ENCODE measurements around the gene PDZD2. TPM values are rescaled to one million over a fixed set of nuclear protein-coding genes. Genes with fewer than 3 reads are reported as not detected.
A peak's percentile ranks its signal among the peaks of the same experiment; 100 is the strongest.

PDZD2 gene
- total RNA-seq, 8 experiments from 2014 or later, result 1.6 to 6.9 (median 3.2) TPM

DNA sequence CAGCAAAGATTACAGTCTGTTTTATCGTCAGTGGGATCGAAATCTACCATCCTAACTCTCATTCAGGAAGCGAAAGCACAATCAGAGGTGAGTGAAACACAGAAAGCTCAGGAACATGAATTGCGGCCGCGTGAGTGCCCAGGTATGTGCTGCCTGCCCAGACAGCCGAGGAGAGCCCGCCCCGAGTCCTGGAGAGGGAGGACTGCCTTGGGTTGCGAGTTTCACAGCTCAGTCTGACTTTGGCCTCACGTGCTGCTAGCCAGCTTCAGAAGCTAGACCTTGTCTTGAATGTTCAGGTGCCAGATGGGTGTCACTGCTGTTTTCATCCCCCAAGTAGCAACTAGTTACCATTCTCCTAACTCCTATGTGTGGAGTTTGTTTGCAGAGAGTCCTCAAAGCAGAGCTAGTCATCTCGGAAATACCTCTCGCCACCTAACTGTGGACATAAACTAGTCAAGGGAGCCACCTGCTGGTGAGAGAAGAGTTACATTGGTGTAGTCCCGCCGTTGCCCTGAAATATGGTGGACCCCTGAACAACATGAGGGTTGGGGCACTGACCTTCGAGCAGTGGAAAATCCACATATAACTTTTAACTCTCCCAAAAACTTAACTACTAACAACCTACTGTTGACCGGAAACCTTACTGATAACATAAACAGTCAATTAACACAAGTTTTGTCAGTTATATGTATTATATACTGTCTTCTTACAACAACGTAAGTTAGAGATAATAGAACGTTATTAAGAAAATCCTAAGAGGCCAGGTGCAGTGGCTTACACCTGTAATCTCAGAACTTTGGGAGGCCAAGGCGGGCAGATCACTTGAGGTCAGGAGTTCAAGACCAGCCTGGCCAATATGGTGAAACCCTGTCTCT, 454.2 kb downstream of the PDZD2 start:
- Histone ChIP-seq H3K27ac (no peak overlapping the region), H3K4me3 (no peak overlapping the region), H3K4me1 (replicated peaks in 1 of 2) (peaks cover 3 to 13% of the 10 kb centered on the region in 2 donors)
- peak; percentile 77 to 94 (median 86) for ATAC-seq (replicated peaks in 6 of 8)
- WGBS, 10 experiments, result 36 to 100% (median 64%) methylated on average over 2 to 14 of the region's 20 CpGs
- in situ Hi-C loops (cut with MboI; ENCODE audit: low pct_unique_long_range_greater_than_20kb in 2 of 9, low sequenced_read_pairs in 9 of 9, unreplicated experiment in 9 of 9), result loop anchor here in 7 of 9 experiments (25.0 kb wide), 2 partner anchors 281 to 506 kb away; no protein-coding TSS in a partner anchor

GRCh38 chr5:32094691-32095090, 455.8 kb downstream of the PDZD2 start:
- no peak for ATAC-seq (replicated peaks in 6 of 8)
- Histone ChIP-seq H3K4me3 (no peak overlapping the region), H3K27ac (no peak overlapping the region), H3K4me1 (replicated peaks in 1 of 2) (peaks cover 3 to 13% of the 10 kb centered on the region in 2 donors)
- in situ Hi-C loops (cut with MboI; ENCODE audit: low pct_unique_long_range_greater_than_20kb in 2 of 9, low sequenced_read_pairs in 9 of 9, unreplicated experiment in 9 of 9), result loop anchor here in 7 of 9 experiments (25.0 kb wide), 2 partner anchors 282 to 507 kb away; no protein-coding TSS in a partner anchor
- 60 to 98% (median 82%) methylated on average over 1 to 4 of the region's 5 CpGs; no CpG with 5 or more reads in 2 of the 10 experiments for WGBS, 10 experiments

GRCh38 chr5:32095261-32095671, 456.3 kb downstream of the PDZD2 start:
- in situ Hi-C loops (cut with MboI; ENCODE audit: low pct_unique_long_range_greater_than_20kb in 2 of 9, low sequenced_read_pairs in 9 of 9, unreplicated experiment in 9 of 9), result loop anchor here in 7 of 9 experiments (25.0 kb wide), 2 partner anchors 283 to 508 kb away; no protein-coding TSS in a partner anchor
- WGBS, 10 experiments, result 37 to 100% (median 86%) methylated on average over 2 to 5 of the region's 7 CpGs; no CpG with 5 or more reads in 2 of the 10 experiments
- ATAC-seq (replicated peaks in 6 of 8), result no peak

GRCh38 chr5:32096891-32097595, 458.1 kb downstream of the PDZD2 start:
- in situ Hi-C loops (cut with MboI; ENCODE audit: low pct_unique_long_range_greater_than_20kb in 2 of 9, low sequenced_read_pairs in 9 of 9, unreplicated experiment in 9 of 9), result loop anchor here in 7 of 9 experiments (25.0 kb wide), 2 partner anchors 285 to 510 kb away; no protein-coding TSS in a partner anchor
- Histone ChIP-seq H3K27ac (no peak overlapping the region), H3K4me3 (no peak overlapping the region), H3K4me1 (replicated peaks in 1 of 2) (peaks cover 3 to 13% of the 10 kb centered on the region in 2 donors)
- WGBS, 10 experiments, result 76 to 97% (median 83%) methylated on average over 2 to 7 of the region's 10 CpGs; no CpG with 5 or more reads in 1 of the 10 experiments
- peak in 1 of 8 experiments; percentile 16 for ATAC-seq (replicated peaks in 6 of 8)

More at GRCh38 chr5:32095261-32095671, 456.3 kb downstream of the PDZD2 start:
- H3K27ac ChIP-seq, result no peak overlapping the region
- H3K4me3 ChIP-seq, result no peak overlapping the region
- peaks cover 3 to 13% of the 10 kb centered on the region in 2 donors for H3K4me1 ChIP-seq (replicated peaks in 1 of 2)

DNA sequence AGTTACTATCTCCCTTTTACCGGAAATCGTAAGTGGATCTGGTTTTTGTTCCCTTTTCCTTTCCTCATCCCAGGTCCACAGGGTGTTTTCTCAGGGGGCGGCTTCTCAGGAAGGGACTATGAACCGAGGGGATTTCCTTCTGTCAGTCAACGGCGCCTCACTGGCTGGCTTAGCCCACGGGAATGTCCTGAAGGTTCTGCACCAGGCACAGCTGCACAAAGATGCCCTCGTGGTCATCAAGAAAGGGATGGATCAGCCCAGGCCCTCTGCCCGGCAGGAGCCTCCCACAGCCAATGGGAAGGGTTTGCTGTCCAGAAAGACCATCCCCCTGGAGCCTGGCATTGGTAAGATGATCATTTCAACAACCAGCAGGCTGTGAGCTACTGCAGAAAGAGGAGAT, 459.4 kb downstream of the PDZD2 start:
- in situ Hi-C loops (cut with MboI; ENCODE audit: low pct_unique_long_range_greater_than_20kb in 2 of 9, low sequenced_read_pairs in 9 of 9, unreplicated experiment in 9 of 9), result loop anchor here in 7 of 9 experiments (25.0 kb wide), 2 partner anchors 286 to 511 kb away; no protein-coding TSS in a partner anchor
- Histone ChIP-seq H3K4me1 (replicated peaks in 1 of 2) (peaks cover 3 to 13% of the 10 kb centered on the region in 2 donors), H3K4me3 (no peak overlapping the region), H3K27ac (no peak overlapping the region)
- WGBS, 10 experiments, result 68 to 100% (median 92%) methylated on average over 2 to 8 of the region's 9 CpGs; no CpG with 5 or more reads in 3 of the 10 experiments
- ATAC-seq (replicated peaks in 6 of 8), result peak in 1 of 8 experiments; percentile 26

GRCh38 chr5:32098890-32099310, 460.0 kb downstream of the PDZD2 start:
- 87 to 100% (median 97%) methylated on average over 2 to 11 of the region's 11 CpGs; no CpG with 5 or more reads in 1 of the 10 experiments for WGBS, 10 experiments
- Histone ChIP-seq H3K4me1 (replicated peaks in 1 of 2) (peaks cover 3 to 13% of the 10 kb centered on the region in 2 donors), H3K27ac (no peak overlapping the region), H3K4me3 (no peak overlapping the region)
- in situ Hi-C loops (cut with MboI; ENCODE audit: low pct_unique_long_range_greater_than_20kb in 2 of 9, low sequenced_read_pairs in 9 of 9, unreplicated experiment in 9 of 9), result loop anchor here in 7 of 9 experiments (25.0 kb wide), 2 partner anchors 287 to 512 kb away; no protein-coding TSS in a partner anchor
- ATAC-seq (replicated peaks in 6 of 8), result no peak

GRCh38 chr5:32099486-32100035, 460.6 kb downstream of the PDZD2 start:
- in situ Hi-C loops (cut with MboI; ENCODE audit: low pct_unique_long_range_greater_than_20kb in 2 of 9, low sequenced_read_pairs in 9 of 9, unreplicated experiment in 9 of 9), result loop anchor here in 7 of 9 experiments (25.0 kb wide), 2 partner anchors 287 to 512 kb away; no protein-coding TSS in a partner anchor
- Histone ChIP-seq H3K27ac (no peak overlapping the region), H3K4me1 (replicated peaks in 1 of 2) (peaks cover 3 to 13% of the 10 kb centered on the region in 2 donors), H3K4me3 (no peak overlapping the region)
- ATAC-seq (replicated peaks in 6 of 8), result peak in 4 of 8 experiments; percentile 5 to 30 (median 17)
- 70 to 93% (median 80%) methylated on average over 1 to 6 of the region's 9 CpGs; no CpG with 5 or more reads in 2 of the 10 experiments for WGBS, 10 experiments

GRCh38 chr5:32100230-32100629, 461.3 kb downstream of the PDZD2 start:
- in situ Hi-C loops (cut with MboI; ENCODE audit: low pct_unique_long_range_greater_than_20kb in 2 of 9, low sequenced_read_pairs in 9 of 9, unreplicated experiment in 9 of 9), result no loop called here
- H3K27ac ChIP-seq, result no peak overlapping the region
- ATAC-seq (replicated peaks in 6 of 8), result peak in 4 of 8 experiments; percentile 40 to 78 (median 54)
- WGBS, 10 experiments, result 0 to 100% (median 69%) methylated on average over 1 to 3 of the region's 6 CpGs; no CpG with 5 or more reads in 3 of the 10 experiments
- no peak overlapping the region for H3K4me3 ChIP-seq
- peaks cover 3 to 13% of the 10 kb centered on the region in 2 donors for H3K4me1 ChIP-seq (replicated peaks in 1 of 2)

DNA sequence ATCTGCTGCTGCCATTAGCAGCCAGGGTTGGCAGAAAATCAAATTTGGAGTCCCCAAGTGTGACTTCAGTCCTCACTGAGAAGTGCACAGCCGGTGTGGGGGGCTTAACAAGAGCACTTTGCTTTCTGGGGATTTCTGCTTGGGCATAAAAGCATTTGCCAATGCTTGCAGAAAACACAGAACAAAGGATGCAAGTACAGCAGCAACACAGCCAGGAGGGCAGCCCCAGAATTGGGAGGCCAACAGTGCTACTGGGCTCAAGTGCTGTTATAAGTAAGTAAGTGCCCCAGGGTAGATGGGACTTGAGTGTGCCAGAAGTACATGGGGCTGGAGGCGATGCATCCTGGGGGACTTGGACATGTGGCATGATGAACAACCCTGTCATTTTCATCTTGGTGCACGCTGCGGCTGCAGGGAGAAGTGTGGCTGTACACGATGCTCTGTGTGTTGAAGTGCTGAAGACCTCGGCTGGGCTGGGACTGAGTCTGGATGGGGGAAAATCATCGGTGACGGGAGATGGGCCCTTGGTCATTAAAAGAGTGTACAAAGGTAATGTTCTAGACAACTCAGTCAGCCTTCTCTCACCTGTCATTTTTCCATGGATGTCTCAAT, 461.9 kb downstream of the PDZD2 start:
- WGBS, 10 experiments, result 89 to 100% (median 97%) methylated on average over 3 to 6 of the region's 8 CpGs; no CpG with 5 or more reads in 6 of the 10 experiments
- in situ Hi-C loops (cut with MboI; ENCODE audit: low pct_unique_long_range_greater_than_20kb in 2 of 9, low sequenced_read_pairs in 9 of 9, unreplicated experiment in 9 of 9), result no loop called here
- Histone ChIP-seq H3K4me3 (no peak overlapping the region), H3K4me1 (replicated peaks in 1 of 2) (peaks cover 3 to 13% of the 10 kb centered on the region in 2 donors), H3K27ac (no peak overlapping the region)
- ATAC-seq (replicated peaks in 6 of 8), result peak in 2 of 8 experiments; percentile 7 to 10

GRCh38 chr5:32102254-32102986, 463.5 kb downstream of the PDZD2 start:
- in situ Hi-C loops (cut with MboI; ENCODE audit: low pct_unique_long_range_greater_than_20kb in 2 of 9, low sequenced_read_pairs in 9 of 9, unreplicated experiment in 9 of 9), result no loop called here
- ATAC-seq (replicated peaks in 6 of 8), result peak in 4 of 8 experiments; percentile 11 to 81 (median 54)
- no peak overlapping the region for H3K27ac ChIP-seq
- no peak overlapping the region for H3K4me3 ChIP-seq
- 35 to 100% (median 81%) methylated on average over 1 to 10 of the region's 12 CpGs for WGBS, 10 experiments
- H3K4me1 ChIP-seq (replicated peaks in 1 of 2), result peaks cover 0 to 7% of the 10 kb centered on the region in 2 donors

GRCh38 chr5:32103521-32103920, 464.6 kb downstream of the PDZD2 start:
- in situ Hi-C loops (cut with MboI; ENCODE audit: low pct_unique_long_range_greater_than_20kb in 2 of 9, low sequenced_read_pairs in 9 of 9, unreplicated experiment in 9 of 9), result no loop called here
- no peak overlapping the region for H3K4me3 ChIP-seq
- no peaks in the 10 kb centered on the region for H3K4me1 ChIP-seq (replicated peaks in 1 of 2)
- H3K27ac ChIP-seq, result no peak overlapping the region
- no peak for ATAC-seq (replicated peaks in 6 of 8)
- WGBS, 10 experiments, result 81 to 100% (median 96%) methylated on average over 1 to 11 of the region's 12 CpGs; no CpG with 5 or more reads in 4 of the 10 experiments

All from motor neuron (in vitro differentiated cells).